ENCODE data around the gene ALOX5AP. TPM values are rescaled to one million over a fixed set of nuclear protein-coding genes. Genes with fewer than 3 reads are reported as not detected.
"Not testable (repeated sequence)": the region's sequence is repeated elsewhere in the genome, so short reads cannot be mapped to it uniquely, and the experiment has no call there.

ALOX5AP gene
- total RNA-seq, 2 experiments from 2014 or later, result 184 to 220 TPM

DNA sequence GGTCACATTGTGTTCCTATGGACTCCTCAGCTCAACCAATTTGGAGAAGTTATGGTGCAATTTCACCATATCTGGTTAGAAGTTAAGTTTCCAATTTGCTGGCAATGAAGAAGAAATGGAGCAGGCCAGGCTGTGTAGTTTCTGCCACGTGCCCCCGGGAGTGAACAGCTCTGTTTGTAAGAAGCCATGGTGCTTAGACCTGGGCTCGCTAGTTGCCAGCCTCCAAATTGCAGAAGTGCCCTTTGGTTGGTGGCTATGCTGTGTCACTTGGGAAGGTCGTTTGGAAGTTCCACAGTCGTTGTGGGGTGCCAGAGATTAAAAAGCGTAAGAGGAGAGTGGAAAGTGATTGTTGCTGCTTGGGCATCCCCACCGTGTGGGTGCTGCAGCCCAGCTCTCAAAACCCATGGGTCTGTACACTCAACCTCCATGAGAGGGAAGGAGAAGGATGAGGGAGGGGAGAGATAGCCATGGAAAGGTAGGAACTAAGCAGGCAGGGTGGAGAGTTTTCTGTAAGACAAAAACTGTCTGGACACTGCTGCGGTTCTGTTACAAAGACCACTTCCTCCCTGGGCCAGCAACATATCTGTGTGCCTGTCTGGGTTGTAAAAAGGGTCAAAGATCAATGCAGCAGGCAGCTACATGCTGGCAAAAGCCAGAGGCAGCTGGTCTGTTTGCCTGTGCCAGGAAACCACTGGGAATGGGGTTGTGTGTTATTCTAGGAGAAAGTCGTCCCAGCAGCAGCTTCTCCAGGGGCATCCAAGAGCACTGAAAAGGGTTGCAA lies 10.8 kb downstream of the ALOX5AP start:
- ATAC-seq (no peak), DNase-seq (peak; percentile 61)
- Mint-ChIP-seq H3K36me3 (peaks cover 84% of the 10 kb centered on the region), H3K27me3 (no peaks in the 10 kb centered on the region), H3K4me1 (peaks cover 86% of the 10 kb centered on the region), H3K27ac (peak overlapping the region; percentile 88), H3K9me3 (ENCODE audit: low read depth) (no peaks in the 10 kb centered on the region), H3K4me3 (peak overlapping the region; percentile 23)
- CTCF ChIA-PET, result interaction anchor here (1.0 to 1.4 kb wide), 4 partner anchors 9 to 62 kb away, joined by 3 to 5 read pairs (median 4); no protein-coding TSS in a partner anchor

DNA sequence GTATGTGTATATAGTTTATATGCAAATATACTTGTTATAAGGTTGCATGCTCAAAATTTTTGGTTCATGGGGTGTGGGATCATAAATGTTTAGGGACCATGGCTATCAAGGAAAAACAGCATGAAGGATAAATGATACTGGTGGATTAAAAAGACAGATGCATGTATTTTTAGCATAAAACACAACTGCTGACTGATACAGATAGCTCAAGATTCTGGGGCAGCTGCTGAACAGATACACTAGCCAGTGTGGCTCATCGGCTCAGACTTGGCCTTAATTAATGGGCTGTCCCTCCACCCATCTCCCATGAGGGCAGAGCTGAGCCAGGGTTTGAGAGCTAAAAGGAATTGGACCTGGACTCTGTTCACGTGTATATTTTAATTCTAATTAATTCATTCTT lies 11.4 kb downstream of the ALOX5AP start:
- peaks cover 91% of the 10 kb centered on the region for H3K36me3 Mint-ChIP-seq
- H3K4me1 Mint-ChIP-seq, result peaks cover 90% of the 10 kb centered on the region
- DNase-seq (no peak), ATAC-seq (no peak)
- no peaks in the 10 kb centered on the region for H3K27me3 Mint-ChIP-seq
- no peak overlapping the region for H3K27ac Mint-ChIP-seq
- no peaks in the 10 kb centered on the region for H3K9me3 Mint-ChIP-seq (ENCODE audit: low read depth)
- H3K4me3 Mint-ChIP-seq, result no peak overlapping the region
- CTCF ChIA-PET, result interaction anchor here (1.0 to 1.4 kb wide), 3 partner anchors 9 to 63 kb away, joined by 3 to 5 read pairs (median 4); no protein-coding TSS in a partner anchor

DNA sequence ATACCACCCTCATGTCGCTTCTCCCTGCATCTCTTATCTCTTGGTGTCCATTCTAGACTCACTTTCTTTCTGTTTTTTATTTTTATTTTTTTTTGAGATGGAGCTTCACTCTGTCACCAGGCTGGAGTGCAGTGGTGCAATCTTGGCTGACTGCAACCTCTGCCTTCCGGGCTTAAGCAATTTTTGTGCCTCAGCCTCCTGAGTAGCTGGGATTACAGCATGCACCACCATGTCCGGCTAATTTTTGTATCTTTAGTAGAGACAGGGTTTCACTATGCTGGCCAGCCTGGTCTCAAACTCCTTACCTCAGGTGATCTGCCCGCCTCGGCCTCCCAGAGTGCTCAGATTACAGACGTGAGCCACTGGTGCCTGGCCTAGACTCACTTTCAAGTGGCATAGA lies 12.5 kb downstream of the ALOX5AP start:
- H3K27me3 Mint-ChIP-seq; ATAC-seq; CTCF ChIA-PET; DNase-seq; H3K9me3 Mint-ChIP-seq (ENCODE audit: low read depth); H3K4me3 Mint-ChIP-seq; H3K27ac Mint-ChIP-seq: not testable (repeated sequence)
- H3K4me1 Mint-ChIP-seq, result peaks cover 86% of the 10 kb centered on the region
- H3K36me3 Mint-ChIP-seq, result peaks cover 95% of the 10 kb centered on the region

DNA sequence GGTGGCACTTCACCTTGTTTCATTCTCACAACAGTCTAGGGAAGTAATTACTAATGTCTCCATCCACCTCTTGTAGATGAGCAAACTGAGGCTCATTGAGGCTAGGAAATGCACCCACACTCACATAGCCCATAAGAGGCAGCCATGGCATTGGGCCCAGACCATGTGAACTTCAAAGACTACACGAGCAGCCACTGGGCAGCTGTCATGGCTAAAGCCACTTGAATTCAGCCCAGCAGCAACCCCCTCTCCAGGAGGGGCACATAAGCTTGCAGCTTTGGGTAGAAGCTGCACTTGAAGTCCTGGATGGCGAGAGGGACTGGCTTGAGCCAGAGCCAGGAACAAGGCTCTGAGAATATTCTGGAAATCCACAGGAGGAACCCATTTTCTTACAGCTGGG lies 13.4 kb downstream of the ALOX5AP start:
- peaks cover 94% of the 10 kb centered on the region for H3K36me3 Mint-ChIP-seq
- no peak for DNase-seq
- H3K4me3 Mint-ChIP-seq, result no peak overlapping the region
- CTCF ChIA-PET, result no interaction called here
- H3K27me3 Mint-ChIP-seq, result no peaks in the 10 kb centered on the region
- no peak overlapping the region for H3K27ac Mint-ChIP-seq
- no peaks in the 10 kb centered on the region for H3K9me3 Mint-ChIP-seq (ENCODE audit: low read depth)
- ATAC-seq, result no peak
- H3K4me1 Mint-ChIP-seq, result peaks cover 77% of the 10 kb centered on the region

DNA sequence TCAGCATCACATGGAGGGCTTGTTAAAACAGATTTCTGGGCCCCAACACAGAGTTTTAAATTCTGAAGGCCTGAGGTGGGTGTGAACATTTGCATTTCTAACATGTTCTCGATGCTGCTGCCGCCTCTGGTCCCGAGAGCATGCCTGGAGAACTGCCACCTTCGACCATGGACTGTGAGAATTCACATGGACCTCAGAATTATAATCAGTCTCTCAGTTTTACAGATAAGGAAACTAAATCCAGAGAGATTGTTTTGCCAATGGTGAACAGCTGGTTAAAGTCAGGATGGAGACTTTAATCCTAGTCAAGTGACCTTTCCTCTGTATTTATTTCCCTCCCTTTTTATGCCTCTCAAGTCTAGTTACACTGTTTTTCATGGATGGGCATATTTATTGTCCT lies 14.7 kb downstream of the ALOX5AP start:
- Mint-ChIP-seq H3K36me3 (peaks cover 84% of the 10 kb centered on the region), H3K27me3 (no peaks in the 10 kb centered on the region), H3K4me3 (no peak overlapping the region), H3K9me3 (ENCODE audit: low read depth) (no peaks in the 10 kb centered on the region), H3K4me1 (peaks cover 66% of the 10 kb centered on the region), H3K27ac (peak overlapping the region; percentile 23)
- DNase-seq (no peak), ATAC-seq (no peak)
- CTCF ChIA-PET, result no interaction called here

DNA sequence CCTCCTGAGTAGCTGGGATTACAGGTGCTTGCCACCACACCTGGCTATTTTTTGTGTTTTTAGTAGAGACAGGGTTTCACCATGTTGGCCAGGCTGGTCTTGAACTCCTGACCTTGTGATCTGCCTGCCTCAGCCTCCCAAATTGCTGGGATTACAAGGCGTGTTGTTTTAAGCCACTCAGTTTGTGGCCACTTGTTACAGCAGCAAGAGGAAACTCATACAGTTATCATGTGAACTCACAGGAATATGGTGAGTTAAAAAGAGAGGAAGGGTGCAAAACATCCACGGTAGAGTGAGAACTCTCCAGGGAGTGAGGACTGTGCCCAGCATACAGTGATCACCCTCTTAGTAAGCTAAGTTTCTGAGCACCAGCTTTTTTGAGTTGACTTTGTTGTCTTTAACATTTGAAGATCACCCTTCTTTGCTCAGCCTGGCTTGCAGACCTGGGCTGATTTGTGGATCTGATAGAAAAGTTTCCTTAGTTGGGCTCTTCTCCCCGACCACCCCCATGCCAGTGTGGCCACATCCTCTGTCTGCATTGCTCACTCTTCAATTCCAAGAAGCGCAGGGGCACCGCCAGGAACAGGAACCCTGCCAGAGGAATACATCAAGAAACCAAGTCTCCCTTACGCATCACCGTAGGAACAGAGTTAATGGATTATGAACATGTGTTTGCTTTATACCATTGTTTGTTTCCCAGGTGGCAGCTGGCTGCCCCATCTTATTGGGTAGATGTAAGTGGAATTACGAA lies 16.0 kb downstream of the ALOX5AP start:
- ATAC-seq (no peak), DNase-seq (no peak)
- CTCF ChIA-PET, result no interaction called here
- Mint-ChIP-seq H3K4me1 (peaks cover 53% of the 10 kb centered on the region), H3K36me3 (peaks cover 80% of the 10 kb centered on the region), H3K9me3 (ENCODE audit: low read depth) (no peaks in the 10 kb centered on the region), H3K27ac (peak overlapping the region; percentile 52), H3K27me3 (no peaks in the 10 kb centered on the region), H3K4me3 (no peak overlapping the region)

DNA sequence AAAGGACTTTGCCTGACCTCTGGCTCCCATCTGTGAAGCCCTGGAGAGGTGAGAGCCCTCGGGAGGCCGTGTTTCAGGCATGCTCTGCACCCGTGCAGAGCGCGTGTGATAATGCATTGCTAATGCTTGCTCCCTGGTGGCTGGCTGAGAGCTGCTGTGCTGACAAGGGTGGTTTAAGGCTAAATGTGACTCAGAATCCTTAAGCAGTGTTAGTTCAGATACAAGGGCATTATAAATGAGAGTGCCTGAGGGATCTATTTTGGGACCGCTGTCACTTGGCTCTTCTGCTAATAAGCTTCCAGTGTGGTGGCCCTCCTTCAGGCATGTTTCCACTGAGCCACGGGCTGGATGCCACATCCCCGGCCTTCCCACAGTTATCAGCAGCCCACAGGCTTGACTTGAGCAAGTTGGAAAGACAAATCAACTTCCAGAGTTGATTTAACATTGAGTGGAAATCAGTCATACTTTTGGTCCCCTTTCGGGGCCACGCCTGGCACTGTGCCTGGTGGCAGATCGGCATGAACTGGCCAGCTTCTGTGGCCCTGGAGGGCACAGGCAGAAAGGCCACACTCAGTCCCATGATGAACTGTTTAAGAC lies 17.0 kb downstream of the ALOX5AP start:
- no peak overlapping the region for H3K4me3 Mint-ChIP-seq
- no peak overlapping the region for H3K27ac Mint-ChIP-seq
- H3K36me3 Mint-ChIP-seq, result peaks cover 77% of the 10 kb centered on the region
- no peaks in the 10 kb centered on the region for H3K9me3 Mint-ChIP-seq (ENCODE audit: low read depth)
- DNase-seq (no peak), ATAC-seq (no peak)
- H3K4me1 Mint-ChIP-seq, result peaks cover 44% of the 10 kb centered on the region
- H3K27me3 Mint-ChIP-seq, result no peaks in the 10 kb centered on the region
- CTCF ChIA-PET, result interaction anchor here (2.3 kb wide), 1 partner anchor 12 kb away, joined by 7 read pairs; no protein-coding TSS in a partner anchor

DNA sequence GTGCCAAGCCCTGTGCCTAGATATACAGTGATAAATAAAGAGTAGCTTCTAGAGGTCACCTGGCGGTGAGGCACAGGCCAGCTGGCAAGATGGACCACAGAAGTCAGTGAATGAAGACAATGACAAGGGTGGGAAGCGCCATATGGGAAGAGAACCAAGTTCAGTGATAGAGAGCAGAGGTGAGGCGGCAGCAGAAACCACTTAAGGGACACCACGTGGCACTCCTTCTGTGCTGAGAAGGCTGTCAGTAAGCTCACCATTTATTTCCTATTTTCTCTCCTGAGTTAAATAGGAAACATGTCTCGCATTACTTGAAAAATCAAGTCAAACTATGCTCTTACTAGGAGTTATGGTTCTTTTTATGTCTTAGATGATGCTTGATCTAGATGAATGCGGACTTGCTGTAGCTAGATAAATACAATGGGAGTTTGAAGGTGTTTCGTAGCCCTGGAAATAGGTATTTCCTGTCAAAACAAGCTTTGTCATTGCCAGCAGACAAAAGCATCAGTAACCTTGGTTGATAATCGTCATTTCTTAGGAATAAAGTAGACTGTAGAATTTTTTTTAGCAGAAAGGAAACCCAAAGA lies 17.8 kb downstream of the ALOX5AP start:
- Mint-ChIP-seq H3K4me1 (peaks cover 41% of the 10 kb centered on the region), H3K36me3 (peaks cover 78% of the 10 kb centered on the region), H3K4me3 (no peak overlapping the region), H3K9me3 (ENCODE audit: low read depth) (no peaks in the 10 kb centered on the region), H3K27ac (no peak overlapping the region), H3K27me3 (no peaks in the 10 kb centered on the region)
- no peak for DNase-seq
- ATAC-seq, result no peak
- CTCF ChIA-PET, result interaction anchor here (0.9 to 2.3 kb wide), 3 partner anchors 11 to 74 kb away, joined by 3 to 7 read pairs (median 3); no protein-coding TSS in a partner anchor

DNA sequence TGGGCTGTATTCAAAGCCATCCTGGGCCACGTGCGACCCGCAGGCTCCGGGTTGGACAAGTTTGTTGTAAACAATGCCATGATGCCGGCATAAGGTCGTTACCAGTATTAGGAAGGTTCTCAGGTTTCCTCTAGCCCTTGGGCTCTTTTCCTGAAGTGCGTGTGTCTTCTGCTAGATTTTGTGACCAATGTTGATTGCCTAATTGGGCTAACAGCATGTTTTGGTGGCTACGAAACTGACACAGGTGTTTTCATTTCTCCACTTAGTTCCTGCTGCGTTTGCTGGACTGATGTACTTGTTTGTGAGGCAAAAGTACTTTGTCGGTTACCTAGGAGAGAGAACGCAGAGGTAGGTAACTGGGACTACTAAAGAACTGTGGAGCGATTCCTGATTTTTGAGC lies 20.3 kb downstream of the ALOX5AP start:
- ATAC-seq (no peak), DNase-seq (no peak)
- H3K4me3 Mint-ChIP-seq, result no peak overlapping the region
- CTCF ChIA-PET, result interaction anchor here (1.2 kb wide), 1 partner anchor 19 kb away, joined by 3 read pairs; no protein-coding TSS in a partner anchor
- H3K9me3 Mint-ChIP-seq (ENCODE audit: low read depth), result no peaks in the 10 kb centered on the region
- no peaks in the 10 kb centered on the region for H3K27me3 Mint-ChIP-seq
- H3K4me1 Mint-ChIP-seq, result peaks cover 25% of the 10 kb centered on the region
- no peak overlapping the region for H3K27ac Mint-ChIP-seq
- H3K36me3 Mint-ChIP-seq, result peaks cover 74% of the 10 kb centered on the region

DNA sequence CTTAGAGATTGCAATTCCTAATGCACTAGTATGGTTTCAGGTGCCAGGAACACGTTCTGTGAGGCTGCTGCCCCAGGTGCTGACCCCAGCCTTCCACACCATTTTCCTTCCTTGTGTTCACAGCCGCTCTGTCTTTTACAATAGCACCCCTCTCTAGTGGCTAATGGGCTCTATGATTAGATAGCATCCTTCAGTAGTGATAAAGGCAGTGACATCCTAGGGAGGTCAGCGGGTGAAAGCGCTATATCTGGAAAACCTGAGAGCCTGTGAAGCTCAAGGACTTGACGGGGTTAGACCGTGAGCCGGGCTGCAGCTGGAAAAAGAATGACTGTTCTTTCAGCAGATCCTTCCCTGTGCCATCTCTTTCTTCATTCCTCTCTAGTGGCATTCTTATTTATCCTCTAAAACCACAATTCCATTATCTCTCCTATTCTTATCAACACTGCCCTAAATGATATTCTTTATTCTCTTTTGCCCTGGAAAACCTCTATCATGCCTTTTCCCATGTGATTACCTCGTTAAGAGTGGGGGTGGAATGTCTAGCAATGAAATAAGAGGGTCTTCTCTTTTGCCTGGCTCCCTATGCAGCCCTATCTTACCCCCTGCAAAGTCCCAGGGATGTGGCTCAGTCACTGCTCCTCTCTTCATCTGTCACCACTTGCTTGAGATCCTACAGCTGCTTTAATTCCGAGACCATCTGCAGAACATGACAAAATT lies 21.8 kb downstream of the ALOX5AP start:
- no peak for DNase-seq
- peaks cover 74% of the 10 kb centered on the region for H3K36me3 Mint-ChIP-seq
- H3K4me1 Mint-ChIP-seq, result peaks cover 10% of the 10 kb centered on the region
- no peaks in the 10 kb centered on the region for H3K27me3 Mint-ChIP-seq
- no peaks in the 10 kb centered on the region for H3K9me3 Mint-ChIP-seq (ENCODE audit: low read depth)
- H3K27ac Mint-ChIP-seq, result no peak overlapping the region
- no peak for ATAC-seq
- no peak overlapping the region for H3K4me3 Mint-ChIP-seq
- CTCF ChIA-PET, result no interaction called here

DNA sequence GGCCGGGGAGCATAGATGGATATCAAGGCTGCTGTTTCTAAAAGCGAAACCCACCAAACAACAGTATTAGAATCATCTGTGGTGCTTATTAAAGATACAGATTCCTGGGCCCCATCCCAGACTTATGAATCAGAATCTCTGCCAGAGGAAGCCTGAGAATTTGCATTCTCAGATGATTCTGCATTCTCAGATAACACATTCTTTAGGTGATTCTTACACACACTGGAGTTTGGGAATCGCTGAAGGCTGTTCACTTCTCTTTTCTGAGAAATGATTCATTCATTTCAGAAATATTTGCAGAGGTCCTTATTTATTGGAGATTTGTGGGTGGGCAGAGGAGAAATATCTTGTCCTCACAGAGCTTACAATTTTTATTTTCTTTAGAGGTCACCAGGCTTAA lies 24.4 kb downstream of the ALOX5AP start:
- Mint-ChIP-seq H3K27ac (no peak overlapping the region), H3K36me3 (peaks cover 80% of the 10 kb centered on the region)
- CTCF ChIA-PET, result interaction anchor here (1.3 kb wide), 1 partner anchor 628 kb away, joined by 3 read pairs; no protein-coding TSS in a partner anchor

DNA sequence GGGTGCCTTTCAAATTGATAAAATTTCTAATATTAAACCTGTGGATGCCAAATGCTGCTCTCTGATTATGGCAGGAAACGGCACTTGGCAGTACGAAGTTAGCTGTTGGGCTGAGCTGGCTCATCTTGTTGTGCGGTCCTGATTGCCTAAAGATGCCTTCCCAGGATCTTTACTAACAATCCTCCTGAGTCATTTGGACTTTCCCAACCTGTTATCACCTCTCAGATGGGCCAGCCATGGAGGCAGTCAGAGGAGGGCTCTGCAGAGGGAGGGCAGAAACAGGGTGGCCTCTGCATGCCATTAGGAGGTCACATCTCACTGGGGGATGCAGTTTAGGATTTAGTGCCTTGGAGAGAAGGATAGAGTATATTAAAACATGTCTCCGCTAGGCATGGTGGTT lies 27.3 kb downstream of the ALOX5AP start:
- DNase-seq, result no peak
- H3K36me3 Mint-ChIP-seq, result peaks cover 77% of the 10 kb centered on the region
- no peak for ATAC-seq
- no peaks in the 10 kb centered on the region for H3K9me3 Mint-ChIP-seq (ENCODE audit: low read depth)
- H3K4me1 Mint-ChIP-seq, result peaks cover 47% of the 10 kb centered on the region
- CTCF ChIA-PET, result no interaction called here
- no peaks in the 10 kb centered on the region for H3K27me3 Mint-ChIP-seq
- peak overlapping the region; percentile 8 for H3K27ac Mint-ChIP-seq
- no peak overlapping the region for H3K4me3 Mint-ChIP-seq

More for the DNA sequence above, 24.4 kb downstream of the ALOX5AP start:
- Mint-ChIP-seq H3K27me3 (no peaks in the 10 kb centered on the region), H3K4me3 (no peak overlapping the region), H3K4me1 (peaks cover 19% of the 10 kb centered on the region), H3K9me3 (ENCODE audit: low read depth) (no peaks in the 10 kb centered on the region)
- ATAC-seq (no peak), DNase-seq (no peak)

Data from activated CD8-positive, alpha-beta memory T cell treated with anti-CD3 and anti-CD28 coated beads, Interleukin-2, amount 10 ng/mL, durations not matched to agents 7 days and 5 days (primary cell).